Small intestine (tissue), 7 donors: ENCODE results near the gene MXRA8. TPM values are rescaled to one million over a fixed set of nuclear protein-coding genes. Genes with fewer than 3 reads are reported as not detected.

Experiments
- DNase-seq, 2 donors: peaks; one replicate each; pipeline versions ENCODE4 v3.0.0 to v3.0.0-alpha.2; 2013
- FAIRE-seq: peaks from 2 replicates; lab custom pipeline; 2012; peaks lifted over from hg19 to GRCh38; lab: Jason Lieb, UNC
- H3K27ac ChIP-seq, 3 donors: one replicate each; pipeline ENCODE4 v1.5.1; 2013; ENCODE audit warnings: low read length in 2 of 3, mild to moderate bottlenecking in 2 of 3, control low read depth in 1 of 3, inconsistent platforms in 1 of 3, low read depth in 1 of 3, moderate library complexity in 1 of 3
- H3K27me3 ChIP-seq, 3 donors: one replicate each; pipeline ENCODE4 v1.6.1; 2013; ENCODE audit warnings: low read length in 3 of 3, inconsistent platforms in 1 of 3; ENCODE audit not compliant: control insufficient read depth in 3 of 3, insufficient read depth in 3 of 3
- H3K36me3 ChIP-seq, 3 donors: one replicate each; pipeline ENCODE4 v1.6.1; 2013; ENCODE audit warnings: low read length in 3 of 3, inconsistent platforms in 1 of 3, low read depth in 1 of 3, mild to moderate bottlenecking in 1 of 3, moderate library complexity in 1 of 3; ENCODE audit not compliant: control insufficient read depth in 3 of 3, insufficient read depth in 2 of 3
- H3K4me1 ChIP-seq, 3 donors: one replicate each; pipeline ENCODE4 v1.6.1; 2013; ENCODE audit warnings: low read length in 2 of 3, inconsistent platforms in 1 of 3, low read depth in 1 of 3, mild to moderate bottlenecking in 1 of 3, moderate library complexity in 1 of 3; ENCODE audit not compliant: control insufficient read depth in 3 of 3, insufficient read depth in 2 of 3
- H3K4me3 ChIP-seq, 3 donors: one replicate each; pipeline ENCODE4 v1.5.1; 2013; ENCODE audit warnings: low read length in 3 of 3, control low read depth in 1 of 3, inconsistent platforms in 1 of 3, low read depth in 1 of 3, mild to moderate bottlenecking in 1 of 3, moderate library complexity in 1 of 3
- H3K9me3 ChIP-seq, 2 donors: one replicate each; pipeline ENCODE4 v1.6.1; 2013; ENCODE audit warnings: low read depth in 1 of 2, low read length in 1 of 2; ENCODE audit not compliant: control insufficient read depth in 2 of 2, insufficient read depth in 1 of 2
- WGBS, 3 donors: extraction: QIAGEN DNeasy Blood & Tissue Kit; methylation state at CpG; one replicate each; pipeline ENCODE4 v1.1.7; 2013; 5-methylcytosine and 5-hydroxymethylcytosine counted together
- polyA plus RNA-seq, 4 donors: library from polyadenylated mRNA; stranded (reverse) in 3 of 4; unstranded in 1 of 4; fragments of 200-250 nt in 3 of 4; fragments of 120-200 nt in 1 of 4; gene quantifications; one replicate each; pipeline versions ENCODE4 v1.2.1 to v1.2.3, GENCODE V29; 2013
- donor health status: healthy with polysubstance abuse.
- donor health status: control.
- donor health status: control.
- donor health status: Bipolar disorder and iron deficiency.
- donor health status: healthy.

The MXRA8 gene
- polyA plus RNA-seq, 4 donors: 2.7 to 538 (median 14.7) TPM

- no peaks in the 10 kb centered on the region for H3K27me3 ChIP-seq
- no peaks in the 10 kb centered on the region for H3K9me3 ChIP-seq
- WGBS, 3 donors: 77 to 85% (median 85%) methylated on average over 13 of the region's 13 CpGs
- DNase-seq (no peak), FAIRE-seq (no peak)
- H3K27ac ChIP-seq: no peak overlapping the region
- H3K4me3 ChIP-seq: no peak overlapping the region
- H3K36me3 ChIP-seq: peaks cover 0 to 40% (median 0%) of the 10 kb centered on the region in 3 donors
- H3K4me1 ChIP-seq: peaks cover 7 to 24% (median 13%) of the 10 kb centered on the region in 3 donors
Observed at GRCh38 chr1:1303736-1304135, 54.6 kb downstream of the MXRA8 start.

GRCh38 chr1:1302951-1303509 lies 55.3 kb downstream of the MXRA8 start:
- H3K36me3 ChIP-seq: peaks cover 0 to 45% (median 0%) of the 10 kb centered on the region in 3 donors
- H3K4me3 ChIP-seq: no peak overlapping the region
- DNase-seq: no peak
- WGBS, 3 donors: 78 to 81% (median 80%) methylated on average over 27 to 31 of the region's 31 CpGs
- H3K4me1 ChIP-seq: peaks cover 7 to 24% (median 13%) of the 10 kb centered on the region in 3 donors
- no peaks in the 10 kb centered on the region for H3K27me3 ChIP-seq
- H3K9me3 ChIP-seq: no peaks in the 10 kb centered on the region
- no peak for FAIRE-seq
- no peak overlapping the region for H3K27ac ChIP-seq

Other genes starting within 250 kb of the MXRA8 start
- 10 to 100 TPM in 3 of 4 donors, 1 to 10 TPM in 1; 9.2 to 19.0 (median 12.6) TPM for gene C1orf159, start 242.5 kb downstream of the MXRA8 start, polyA plus RNA-seq
- gene TTLL10, start 184.7 kb downstream of the MXRA8 start, polyA plus RNA-seq: under 1 TPM in 2 of 4 donors, not detected in 2; 0.21 to 0.36 TPM
- gene TNFRSF18, start 152.0 kb downstream of the MXRA8 start, polyA plus RNA-seq: 1 to 10 TPM in 2 of 4 donors, under 1 TPM in 1, not detected in 1; 0.47 to 5.9 (median 1.8) TPM
- gene TNFRSF4, start 144.4 kb downstream of the MXRA8 start, polyA plus RNA-seq: 1 to 10 TPM in 3 of 4 donors, not detected in 1; 1.2 to 3.5 (median 3.1) TPM
- gene SDF4, start 126.6 kb downstream of the MXRA8 start, polyA plus RNA-seq: 100 to 1,000 TPM in 3 of 4 donors, 10 to 100 TPM in 1; 91.2 to 190 (median 151) TPM
- 10 to 100 TPM in 2 of 4 donors, 1 to 10 TPM in 2; 2.7 to 13.7 (median 6.8) TPM for gene B3GALT6, start 126.3 kb downstream of the MXRA8 start, polyA plus RNA-seq
- 100 to 1,000 TPM in 2 of 4 donors, 10 to 100 TPM in 2; 10.6 to 203 (median 98.5) TPM for gene C1QTNF12, start 111.8 kb downstream of the MXRA8 start, polyA plus RNA-seq
- 10 to 100 TPM; 45.9 to 67.0 (median 60.7) TPM for gene UBE2J2, start 84.7 kb downstream of the MXRA8 start, polyA plus RNA-seq
- gene SCNN1D, start 78.1 kb downstream of the MXRA8 start, polyA plus RNA-seq: 10 to 100 TPM in 2 of 4 donors, 1 to 10 TPM in 2; 5.2 to 37.1 (median 17.2) TPM
- gene ACAP3, start 50.6 kb downstream of the MXRA8 start, polyA plus RNA-seq: 10 to 100 TPM; 28.6 to 71.1 (median 50.6) TPM
- gene PUSL1, start 50.0 kb downstream of the MXRA8 start, polyA plus RNA-seq: 10 to 100 TPM; 15.0 to 22.7 (median 18.4) TPM
- gene INTS11, start 33.9 kb downstream of the MXRA8 start, polyA plus RNA-seq: 100 to 1,000 TPM in 3 of 4 donors, 10 to 100 TPM in 1; 94.9 to 331 (median 186) TPM
- 10 to 100 TPM; 18.5 to 71.3 (median 45.1) TPM for gene CPTP, start 33.8 kb downstream of the MXRA8 start, polyA plus RNA-seq
- gene TAS1R3, start 27.3 kb downstream of the MXRA8 start, polyA plus RNA-seq: under 1 TPM; 0.33 to 0.99 (median 0.63) TPM
- 10 to 100 TPM; 46.7 to 88.8 (median 61.3) TPM for gene DVL1, start 9.1 kb downstream of the MXRA8 start, polyA plus RNA-seq
- 100 to 1,000 TPM in 3 of 4 donors, 10 to 100 TPM in 1; 88.1 to 382 (median 297) TPM for gene AURKAIP1, start 16.7 kb upstream of the MXRA8 start, polyA plus RNA-seq
- gene CCNL2, start 40.8 kb upstream of the MXRA8 start, polyA plus RNA-seq: 100 to 1,000 TPM in 3 of 4 donors, 10 to 100 TPM in 1; 71.9 to 224 (median 198) TPM
- gene MRPL20, start 48.7 kb upstream of the MXRA8 start, polyA plus RNA-seq: 100 to 1,000 TPM; 135 to 221 (median 167) TPM
- 1 to 10 TPM; 1.1 to 1.7 (median 1.5) TPM for gene ANKRD65, start 62.7 kb upstream of the MXRA8 start, polyA plus RNA-seq
- gene VWA1, start 77.1 kb upstream of the MXRA8 start, polyA plus RNA-seq: 100 to 1,000 TPM in 1 of 4 donors, 10 to 100 TPM in 1, 1 to 10 TPM in 1, under 1 TPM in 1; 0.67 to 122 (median 6.9) TPM
- 1 to 10 TPM in 1 of 4 donors, under 1 TPM in 2, not detected in 1; 0.27 to 1.5 (median 0.66) TPM for gene ATAD3C, start 91.1 kb upstream of the MXRA8 start, polyA plus RNA-seq
- 10 to 100 TPM; 17.4 to 34.5 (median 19.4) TPM for gene ATAD3B, start 113.2 kb upstream of the MXRA8 start, polyA plus RNA-seq
- gene ATAD3A, start 153.6 kb upstream of the MXRA8 start, polyA plus RNA-seq: 10 to 100 TPM; 16.8 to 42.1 (median 25.0) TPM
- gene TMEM240, start 182.1 kb upstream of the MXRA8 start, polyA plus RNA-seq: 1 to 10 TPM in 3 of 4 donors, not detected in 1; 1.6 to 3.7 (median 1.6) TPM
- 100 to 1,000 TPM in 3 of 4 donors, 10 to 100 TPM in 1; 83.9 to 140 (median 124) TPM for gene SSU72, start 216.3 kb upstream of the MXRA8 start, polyA plus RNA-seq
- gene FNDC10, start 241.6 kb upstream of the MXRA8 start, polyA plus RNA-seq: 1 to 10 TPM in 2 of 4 donors, under 1 TPM in 2; 0.54 to 2.9 (median 1.5) TPM